Measurements from ENCODE around the gene ATP1B1. TPM values are rescaled to one million over a fixed set of nuclear protein-coding genes. Genes with fewer than 3 reads are reported as not detected.

Gene ATP1B1
- total and polyA plus RNA-seq, 2 experiments from 2014 or later: 51.0 to 73.4 TPM

GRCh38 chr1:169156580-169156979, 50.1 kb downstream of the ATP1B1 start:
- DNase-seq (ENCODE audit: low spot score): no peak
- H3K36me3 Mint-ChIP-seq (ENCODE audit: low read depth): no peaks in the 10 kb centered on the region
- no peak overlapping the region for H3K4me3 Mint-ChIP-seq
- no peaks in the 10 kb centered on the region for H3K79me2 ChIP-seq (replicated peaks; ENCODE audit: insufficient read depth)
- TF ChIP-seq CTCF (conservative IDR thresholded peaks at IDR 0.05; ENCODE audit: low read depth in 2 of 2) (no peak), JUNB (IDR thresholded peaks at IDR 0.05; ENCODE audit: unreplicated experiment) (no peak), ETS1 (IDR thresholded peaks at IDR 0.05) (no peak), EZH2 (IDR thresholded peaks at IDR 0.05; ENCODE audit: low read depth, unreplicated experiment) (no peak), ZNF462 (CRISPR knock-in tag; IDR thresholded peaks at IDR 0.05) (no peak), STAT1 (IDR thresholded peaks at IDR 0.05; ENCODE audit: unreplicated experiment) (no peak), NANOG (IDR thresholded peaks at IDR 0.05; ENCODE audit: borderline replicate concordance) (no peak), CREB1 (CRISPR knock-in tag; IDR thresholded peaks at IDR 0.05; ENCODE audit: low read depth) (no peak), ZNF331 (CRISPR knock-in tag; IDR thresholded peaks at IDR 0.05; ENCODE audit: low read depth) (no peak), REST (IDR thresholded peaks at IDR 0.05; ENCODE audit: unreplicated experiment) (no peak), EZH2phosphoT487 (IDR thresholded peaks at IDR 0.05; ENCODE audit: unreplicated experiment) (no peak), ZNF114 (CRISPR knock-in tag; IDR thresholded peaks at IDR 0.05) (no peak), POLR2AphosphoS5 (IDR thresholded peaks at IDR 0.05; ENCODE audit: low read depth) (no peak)
- peaks cover 13% of the 10 kb centered on the region; the same call in 1 of the 2 replicates for H3K9me2 ChIP-seq (ENCODE audit: insufficient read depth)
- H3K9me3 Mint-ChIP-seq: no peaks in the 10 kb centered on the region
- no peaks in the 10 kb centered on the region for H3K4me1 ChIP-seq (ENCODE audit: insufficient read depth)
- H3K27ac ChIP-seq (ENCODE audit: low read depth): no peak overlapping the region
- H2AFZ ChIP-seq: no peak overlapping the region
- no peaks in the 10 kb centered on the region for H3K27me3 ChIP-seq (ENCODE audit: insufficient read depth)
- no peaks in the 10 kb centered on the region for H3K36me3 ChIP-seq (ENCODE audit: insufficient read depth)
- no peak overlapping the region for H3K4me2 ChIP-seq
- no peaks in the 10 kb centered on the region for H3K27me3 Mint-ChIP-seq (ENCODE audit: insufficient read depth, low read depth, poor library complexity)
- H3K4me3 ChIP-seq: no peak overlapping the region
- H4K20me1 ChIP-seq (replicated peaks; ENCODE audit: insufficient read depth): no peaks in the 10 kb centered on the region
- ATAC-seq: no peak
- no peak overlapping the region for H3K27ac Mint-ChIP-seq
- H3K4me1 Mint-ChIP-seq: peaks cover 4% of the 10 kb centered on the region; the same call in 2 of the 3 replicates
- no peaks in the 10 kb centered on the region for H3F3A ChIP-seq (replicated peaks; ENCODE audit: low read depth)

Data from GM23338 (cell line).